KMS-11 (cell line): ENCODE results near the gene GABBR2.

Experiments used
- H2AFZ ChIP-seq: fragments of 200-600 bp; sonication (generic); 2 replicates; pipeline ENCODE4 v1.6.1; 2016; ENCODE audit warnings: antibody characterized with exemption, mixed run types, low read depth
- H3K27ac ChIP-seq: fragments of 200-600 bp; sonication (generic); 2 replicates; pipeline ENCODE4 v1.6.1; 2016; ENCODE audit warnings: mild to moderate bottlenecking, mixed run types
- H3K27me3 ChIP-seq: fragments of 200-600 bp; sonication (generic); 2 replicates; pipeline ENCODE4 v1.6.1; 2017; ENCODE audit warnings: mild to moderate bottlenecking, low read depth, mixed run types, moderate library complexity; ENCODE audit not compliant: insufficient read depth
- H3K36me3 ChIP-seq: fragments of 200-600 bp; sonication (generic); 2 replicates; pipeline ENCODE4 v1.6.1; 2017; ENCODE audit warnings: mild to moderate bottlenecking, mixed run types; ENCODE audit not compliant: insufficient read depth
- H3K4me1 ChIP-seq: fragments of 200-600 bp; sonication (generic); 2 replicates; pipeline ENCODE4 v1.6.1; 2016; ENCODE audit warnings: mild to moderate bottlenecking, low read depth, mixed run types; ENCODE audit not compliant: poor library complexity, severe bottlenecking
- H3K4me2 ChIP-seq: fragments of 200-600 bp; sonication (generic); 2 replicates; pipeline ENCODE4 v1.7.0; 2016; ENCODE audit warnings: mild to moderate bottlenecking, mixed run types
- H3K4me3 ChIP-seq: fragments of 200-600 bp; sonication (generic); IDR thresholded peaks from 2 replicates; pipeline ENCODE4 v1.6.1; 2017; ENCODE audit warnings: low read depth, low read length, mixed read lengths; ENCODE audit not compliant: insufficient read depth
- H3K79me2 ChIP-seq: fragments of 200-600 bp; sonication (generic); 2 replicates; pipeline ENCODE4 v1.6.1; 2016; ENCODE audit warnings: low read depth, mixed run types; ENCODE audit not compliant: insufficient read depth
- H3K9ac ChIP-seq: fragments of 200-600 bp; sonication (generic); 2 replicates; pipeline ENCODE4 v1.6.1; 2016; ENCODE audit warnings: mild to moderate bottlenecking, mixed run types
- H4K20me1 ChIP-seq: fragments of 200-600 bp; sonication (generic); 2 replicates; pipeline ENCODE4 v1.6.1; 2016; ENCODE audit warnings: mild to moderate bottlenecking, mixed run types; ENCODE audit not compliant: insufficient read depth
- CTCF ChIP-seq: fragments of 200-600 bp; sonication (generic); conservative IDR thresholded peaks from 2 replicates; pipeline ENCODE4 v1.6.1; 2017; ENCODE audit warnings: low read depth, mild to moderate bottlenecking, antibody characterized with exemption, low read length, moderate library complexity, mixed read lengths

GABBR2 gene

GRCh38 chr9:98409719-98410118, 299.0 kb downstream of the GABBR2 start:
- H2AFZ ChIP-seq: no peak overlapping the region
- TF ChIP-seq CTCF: no peak
- no peaks in the 10 kb centered on the region for H3K36me3 ChIP-seq
- no peaks in the 10 kb centered on the region for H3K4me1 ChIP-seq
- H3K4me3 ChIP-seq: no peak overlapping the region
- no peaks in the 10 kb centered on the region for H4K20me1 ChIP-seq
- no peaks in the 10 kb centered on the region for H3K27me3 ChIP-seq
- H3K79me2 ChIP-seq: no peaks in the 10 kb centered on the region
- no peak overlapping the region for H3K9ac ChIP-seq
- no peak overlapping the region for H3K4me2 ChIP-seq
- no peak overlapping the region for H3K27ac ChIP-seq

- Histone ChIP-seq H3K4me3 (no peak overlapping the region), H3K36me3 (no peaks in the 10 kb centered on the region), H3K4me2 (no peak overlapping the region), H3K4me1 (no peaks in the 10 kb centered on the region), H2AFZ (no peak overlapping the region), H3K9ac (no peak overlapping the region), H3K27ac (no peak overlapping the region), H4K20me1 (no peaks in the 10 kb centered on the region), H3K27me3 (no peaks in the 10 kb centered on the region), H3K79me2 (no peaks in the 10 kb centered on the region)
- no peak for TF ChIP-seq CTCF
Observed at GRCh38 chr9:98406469-98406868, 302.3 kb downstream of the GABBR2 start.

DNA sequence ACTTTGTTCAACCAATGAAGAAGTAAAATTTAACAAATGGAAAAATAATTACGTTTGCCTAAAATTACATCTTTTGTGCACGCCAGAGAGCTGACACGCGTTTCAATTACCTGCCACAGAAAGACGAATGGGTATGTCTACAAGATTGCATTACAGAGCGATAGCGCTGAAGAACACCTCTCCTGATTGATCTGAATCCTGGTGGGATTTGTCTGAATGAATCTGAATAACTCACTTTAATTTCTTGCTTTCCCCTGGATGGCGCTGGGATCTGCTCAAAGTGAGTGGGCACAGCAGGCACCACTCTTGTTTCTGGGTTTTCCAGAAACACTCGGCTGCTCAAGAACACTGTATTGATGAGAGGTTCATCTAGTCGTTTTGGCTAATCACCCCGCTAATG, 304.5 kb downstream of the GABBR2 start:
- no peak for TF ChIP-seq CTCF

DNA sequence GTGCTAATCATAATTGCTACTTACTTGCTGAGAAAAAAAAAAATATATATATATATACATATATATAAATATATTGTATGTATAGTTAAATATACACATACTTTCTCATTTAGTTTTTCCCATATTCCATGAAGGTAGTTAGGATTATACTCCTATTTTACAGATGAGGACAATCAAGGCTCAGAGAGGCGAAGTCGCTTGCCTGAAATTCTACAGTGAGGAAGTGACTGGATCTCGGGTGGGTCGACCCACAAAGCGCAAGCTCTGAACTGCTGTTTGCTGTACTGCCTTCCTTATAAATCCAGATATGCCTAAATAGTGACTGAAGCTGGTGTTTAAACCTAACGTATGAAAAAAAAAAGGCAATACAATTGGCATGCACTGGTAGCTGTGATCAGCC, 305.0 kb downstream of the GABBR2 start:
- Histone ChIP-seq H2AFZ (no peak overlapping the region), H3K4me2 (no peak overlapping the region), H3K27me3 (no peaks in the 10 kb centered on the region), H3K79me2 (no peaks in the 10 kb centered on the region), H3K4me1 (no peaks in the 10 kb centered on the region), H3K27ac (no peak overlapping the region), H3K36me3 (no peaks in the 10 kb centered on the region), H4K20me1 (no peaks in the 10 kb centered on the region), H3K4me3 (no peak overlapping the region), H3K9ac (no peak overlapping the region)
- no peak for TF ChIP-seq CTCF

More for the DNA sequence above, 304.5 kb downstream of the GABBR2 start:
- Histone ChIP-seq H3K36me3 (no peaks in the 10 kb centered on the region), H3K27ac (no peak overlapping the region), H3K27me3 (no peaks in the 10 kb centered on the region), H3K4me1 (no peaks in the 10 kb centered on the region), H3K79me2 (no peaks in the 10 kb centered on the region), H3K4me3 (no peak overlapping the region), H4K20me1 (no peaks in the 10 kb centered on the region), H3K9ac (no peak overlapping the region), H3K4me2 (no peak overlapping the region), H2AFZ (no peak overlapping the region)
